Activated CD8-positive, alpha-beta memory T cell treated with anti-CD3 and anti-CD28 coated beads for 24 hours (primary cell): ENCODE results near the gene BPI.
"Not testable (repeated sequence)": the region's sequence is repeated elsewhere in the genome, so short reads cannot be mapped to it uniquely, and the experiment has no call there.

Experiments
- DNase-seq: peaks from one replicate; pipeline ENCODE4 v3.0.0-alpha.2; 2020

Gene BPI

DNA sequence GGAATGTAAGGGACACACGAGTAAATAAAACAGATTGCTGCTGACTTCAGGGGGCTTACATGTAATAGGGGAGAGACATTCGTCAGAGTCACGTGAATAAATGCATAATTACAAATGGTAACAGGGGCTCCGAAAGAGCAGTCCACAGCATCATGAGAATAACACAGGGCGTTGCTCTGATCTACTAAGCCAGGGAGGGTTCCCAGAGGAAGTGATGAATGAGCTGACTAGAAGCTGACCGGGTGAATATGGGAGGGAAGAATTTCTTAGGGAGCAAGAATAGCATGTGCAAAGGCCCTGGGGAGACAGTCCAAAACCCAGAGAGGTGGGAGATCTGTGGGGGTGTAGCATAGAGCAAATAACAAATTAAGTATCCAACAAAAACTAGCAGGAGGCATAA lies 2.4 kb downstream of the BPI start:
- DNase-seq: no peak

GRCh38 chr20:38307371-38308046 lies 3.6 kb downstream of the BPI start:
- DNase-seq: no peak

DNA sequence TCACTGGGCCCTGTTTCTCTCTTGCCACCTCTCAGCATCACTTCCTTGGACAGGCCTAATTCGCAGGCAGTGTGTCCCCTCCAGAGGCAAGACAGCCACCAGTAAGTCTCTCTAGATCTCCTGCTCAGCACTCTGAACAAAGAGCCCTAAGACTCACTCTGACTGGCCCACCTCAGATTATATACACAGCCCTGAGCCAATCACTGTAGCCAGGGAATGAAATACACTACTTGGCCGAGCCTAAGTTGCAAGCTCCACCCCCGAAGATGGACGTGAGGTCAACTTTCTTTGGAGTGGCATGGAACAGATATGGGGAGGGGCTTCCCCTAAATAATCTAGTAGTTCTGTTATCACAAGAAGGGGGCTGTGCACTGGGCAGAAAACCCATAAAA lies 4.1 kb downstream of the BPI start:
- no peak for DNase-seq

DNA sequence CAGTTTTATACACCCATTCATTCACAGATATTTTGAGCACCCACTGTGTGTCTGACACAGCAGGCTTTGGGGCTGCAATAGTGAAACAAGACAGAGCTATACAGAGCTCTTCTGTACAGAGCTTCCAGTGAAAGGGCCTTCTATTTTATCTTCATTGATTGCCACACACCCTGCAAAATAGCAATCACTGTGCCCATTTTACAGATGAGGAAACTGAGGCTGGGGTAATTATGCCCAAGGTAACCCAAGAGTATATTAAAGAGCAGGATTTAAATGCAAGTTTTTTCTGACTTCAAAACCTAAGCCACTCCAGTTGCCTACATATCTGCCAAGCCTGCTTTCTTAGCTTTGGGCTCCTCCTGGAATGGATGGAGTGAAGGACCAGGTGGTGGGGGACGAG lies 4.5 kb downstream of the BPI start:
- DNase-seq: no peak

DNA sequence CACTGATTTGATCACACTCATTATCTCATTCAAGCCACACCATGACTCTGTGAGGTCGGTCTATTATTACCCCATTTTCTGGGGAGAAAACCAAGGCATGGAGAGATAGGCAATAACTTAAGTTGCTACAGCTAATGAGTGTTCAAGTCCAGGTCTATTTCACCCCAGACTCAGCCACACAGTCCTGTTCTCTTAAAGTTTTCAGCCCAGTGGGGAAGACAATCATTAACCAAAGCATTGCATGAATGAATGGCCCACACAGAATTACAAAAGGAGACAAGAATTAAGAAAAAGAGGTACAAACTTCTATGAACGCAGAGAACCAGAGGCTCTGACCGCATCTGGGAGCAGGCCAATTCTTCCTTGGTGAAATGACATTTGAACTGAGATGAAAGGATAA lies 7.1 kb downstream of the BPI start:
- DNase-seq: no peak

- no peak for DNase-seq
Observed at GRCh38 chr20:38311491-38311890, 7.5 kb downstream of the BPI start.

- DNase-seq: no peak
Observed at GRCh38 chr20:38313676-38314075, 9.7 kb downstream of the BPI start.

GRCh38 chr20:38314350-38314749 lies 10.4 kb downstream of the BPI start:
- DNase-seq: not testable (repeated sequence)

- no peak for DNase-seq
Observed at GRCh38 chr20:38315290-38315966, 11.5 kb downstream of the BPI start.

DNA sequence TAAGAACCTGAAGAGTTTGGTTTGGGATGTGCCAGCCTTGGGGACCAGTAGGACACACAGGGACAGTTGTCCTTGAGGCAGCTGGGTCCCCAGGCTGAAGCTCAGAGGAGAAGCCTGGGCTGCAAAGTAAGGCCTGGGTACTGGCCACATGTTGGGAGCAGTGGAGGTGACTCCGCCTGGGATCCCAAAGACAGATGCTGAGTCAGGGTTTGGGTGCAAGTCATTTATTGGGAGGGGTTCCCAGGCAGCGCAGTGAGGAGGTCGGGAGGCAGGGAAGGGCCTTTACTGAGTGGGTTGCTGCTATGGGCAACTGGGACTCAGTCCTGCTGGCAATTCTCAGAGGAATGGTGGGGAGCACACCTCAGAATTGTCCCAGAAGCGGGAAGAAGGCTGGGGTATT lies 12.4 kb downstream of the BPI start:
- no peak for DNase-seq

DNA sequence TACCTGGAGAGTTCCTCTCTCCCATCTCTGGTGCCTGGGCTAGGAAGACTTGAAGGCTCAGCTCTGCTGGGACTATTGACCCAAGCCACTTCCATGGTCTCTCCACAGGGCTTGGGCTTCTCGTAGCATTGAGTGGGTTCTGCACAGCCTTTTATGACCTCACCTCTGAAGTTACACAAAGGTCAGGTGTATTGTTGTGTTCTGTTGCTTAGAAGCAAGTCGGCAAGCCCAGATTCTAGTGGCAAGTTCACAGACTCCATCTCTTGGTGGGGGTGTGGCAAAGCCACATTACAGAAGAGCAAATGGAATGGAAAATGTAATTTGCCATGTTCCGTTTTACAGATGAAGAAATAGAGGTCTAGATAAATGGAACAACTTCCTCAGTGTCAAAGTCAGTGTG lies 13.5 kb downstream of the BPI start:
- DNase-seq: no peak

GRCh38 chr20:38320221-38320620 lies 16.3 kb downstream of the BPI start:
- no peak for DNase-seq

DNA sequence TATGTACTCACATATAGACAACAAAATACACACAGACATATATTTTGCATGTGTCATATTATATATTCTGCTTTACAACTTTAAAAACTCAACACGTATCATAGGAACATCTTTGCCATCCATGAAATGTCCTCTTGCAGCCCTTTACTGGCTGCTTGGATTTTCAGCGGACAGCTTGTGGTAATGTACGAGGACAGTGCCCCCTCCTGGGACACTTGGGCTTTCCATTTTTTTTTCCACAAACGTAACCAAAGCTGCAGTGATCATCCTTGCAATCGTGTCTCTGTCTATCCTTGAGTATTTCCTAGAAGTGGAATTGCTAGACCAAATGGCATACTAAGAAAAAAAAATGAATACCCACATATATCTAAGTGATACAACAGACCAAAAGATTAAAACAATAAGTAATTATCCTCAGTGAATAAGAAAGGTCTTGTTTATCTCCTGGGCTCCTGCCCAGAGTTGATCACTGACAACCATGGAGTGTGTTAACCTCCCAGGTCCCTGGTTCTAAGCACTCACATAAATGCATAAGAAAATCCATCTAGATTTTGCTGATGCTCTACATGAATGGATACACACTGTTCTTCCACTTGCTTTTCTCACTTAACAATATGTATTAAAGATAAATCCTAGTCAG lies 18.1 kb downstream of the BPI start:
- DNase-seq: no peak

- DNase-seq: no peak
Observed at GRCh38 chr20:38324159-38324558, 20.2 kb downstream of the BPI start.

DNA sequence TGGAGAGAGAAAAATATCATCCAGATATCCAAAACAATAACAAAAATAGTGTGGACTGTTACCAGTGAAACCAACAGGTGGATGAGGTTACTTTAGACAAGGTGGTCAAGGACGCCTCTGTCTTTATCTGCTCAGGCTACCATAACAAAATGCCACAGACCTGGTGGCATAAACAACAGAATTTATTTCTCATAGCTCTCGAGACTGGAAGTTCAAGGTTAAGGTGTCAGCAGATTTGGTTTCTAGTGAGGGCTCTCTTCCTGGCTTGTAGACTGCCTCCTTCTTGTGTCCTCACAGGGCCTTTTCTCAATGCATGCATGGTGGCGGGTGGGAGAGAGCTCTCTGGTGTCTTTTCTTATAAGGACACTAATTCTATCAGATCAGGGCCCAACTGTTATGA lies 21.2 kb downstream of the BPI start:
- DNase-seq: no peak

GRCh38 chr20:38325905-38326304 lies 21.9 kb downstream of the BPI start:
- DNase-seq: no peak

DNA sequence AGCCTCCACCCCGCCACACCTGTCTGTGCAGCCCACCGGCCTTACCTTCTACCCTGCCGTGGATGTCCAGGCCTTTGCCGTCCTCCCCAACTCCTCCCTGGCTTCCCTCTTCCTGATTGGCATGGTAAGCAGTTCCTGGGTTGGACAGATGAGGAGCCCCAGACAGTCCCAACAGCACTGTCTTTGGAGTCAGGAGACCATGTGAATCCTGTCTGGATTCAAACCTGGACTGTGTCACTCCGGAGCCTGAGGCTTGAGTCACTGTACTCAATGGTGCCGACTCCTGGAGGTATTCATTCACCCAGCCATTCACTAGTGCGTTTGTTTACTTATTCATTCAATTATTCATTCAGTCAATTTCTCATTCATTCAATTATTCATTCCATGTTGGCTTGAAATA lies 22.4 kb downstream of the BPI start:
- DNase-seq: no peak

- no peak for DNase-seq
Observed at GRCh38 chr20:38330638-38331037, 26.7 kb downstream of the BPI start.

GRCh38 chr20:38331245-38331644 lies 27.3 kb downstream of the BPI start:
- no peak for DNase-seq

DNA sequence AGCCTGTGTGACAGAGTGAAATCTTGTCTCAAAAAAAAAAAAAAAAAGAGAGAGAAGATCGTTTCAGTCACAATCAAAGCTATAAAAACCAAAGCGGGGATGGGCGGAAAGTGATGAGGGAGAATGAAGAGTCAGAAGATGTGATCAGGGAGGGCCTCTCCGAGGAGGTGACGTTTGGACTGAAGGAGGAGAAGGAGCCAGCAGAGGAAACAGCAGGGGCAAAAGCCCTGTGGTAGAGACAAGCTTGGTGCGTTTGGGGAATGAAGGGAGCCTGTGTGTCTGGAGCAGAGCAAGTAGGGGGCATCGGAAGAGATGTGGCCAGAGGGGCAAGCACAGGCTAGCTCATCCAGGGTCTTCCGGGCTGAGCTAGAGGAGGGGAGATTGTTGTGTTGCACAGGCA lies 27.9 kb downstream of the BPI start:
- DNase-seq: no peak

- DNase-seq: no peak
Observed at GRCh38 chr20:38334016-38334415, 30.1 kb downstream of the BPI start.

DNA sequence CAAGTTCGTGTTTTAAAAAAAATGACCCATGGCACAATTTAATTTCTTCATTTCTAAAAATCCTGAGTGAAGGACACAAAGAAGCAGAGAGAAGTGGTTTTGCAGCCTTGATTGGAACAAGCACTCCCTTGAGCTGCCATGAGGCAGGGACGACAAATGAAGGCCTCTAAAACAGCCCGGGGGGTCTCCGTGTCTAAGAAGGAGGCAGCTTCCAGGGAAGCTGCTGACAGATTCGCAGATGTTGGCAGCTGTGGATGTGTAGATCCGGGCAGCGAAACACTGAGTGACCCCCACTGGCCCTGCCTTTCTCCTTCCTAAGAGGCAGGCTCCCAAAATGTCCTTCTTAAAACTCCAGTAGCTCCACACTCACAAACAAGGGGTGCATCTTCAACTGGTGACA lies 32.8 kb downstream of the BPI start:
- no peak for DNase-seq

- DNase-seq: no peak
Observed at GRCh38 chr20:38337561-38338140, 33.7 kb downstream of the BPI start.

GRCh38 chr20:38338849-38339520 lies 35.0 kb downstream of the BPI start:
- DNase-seq: no peak
